Mesendoderm (in vitro differentiated cells): Measurements from ENCODE around the gene FBRSL1.

ENCODE experiments used
- DNase-seq: peaks from one replicate; pipeline ENCODE4 v3.0.0; 2013
- H2AK5ac ChIP-seq: 2 replicates; pipeline ENCODE4 v1.6.1; 2013; ENCODE audit warnings: low read length, inconsistent platforms
- H2BK120ac ChIP-seq: 2 replicates; pipeline ENCODE4 v1.6.1; 2013; ENCODE audit warnings: low read depth, mild to moderate bottlenecking, low read length, moderate library complexity, mixed read lengths
- H2BK15ac ChIP-seq: replicated peaks from 2 replicates; pipeline ENCODE4 v1.6.1; 2013; ENCODE audit warnings: low read depth, mild to moderate bottlenecking, moderate library complexity
- H2BK5ac ChIP-seq: 2 replicates; pipeline ENCODE4 v1.6.1; 2013; ENCODE audit warnings: low read length, inconsistent platforms
- H3K18ac ChIP-seq: 2 replicates; pipeline ENCODE4 v1.6.1; 2013; ENCODE audit warnings: mild to moderate bottlenecking, low read length, mixed read lengths
- H3K23ac ChIP-seq: one replicate; pipeline ENCODE4 v1.6.1; 2013; ENCODE audit warnings: low read length
- H3K27ac ChIP-seq: 2 replicates; pipeline ENCODE4 v1.5.1; 2013; ENCODE audit warnings: low read depth, mild to moderate bottlenecking, inconsistent platforms, low read length, moderate library complexity
- H3K27me3 ChIP-seq: 2 replicates; pipeline ENCODE4 v1.6.1; 2013; ENCODE audit warnings: low read length, control low read depth, mild to moderate bottlenecking, inconsistent platforms; ENCODE audit not compliant: insufficient read depth, poor library complexity
- H3K36me3 ChIP-seq: 2 replicates; pipeline ENCODE4 v1.6.1; 2013; ENCODE audit warnings: low read length, inconsistent platforms; ENCODE audit not compliant: control insufficient read depth, insufficient read depth
- H3K4ac ChIP-seq: one replicate; pipeline ENCODE4 v1.6.1; 2013; ENCODE audit warnings: low read depth, mild to moderate bottlenecking, low read length, moderate library complexity
- H3K4me1 ChIP-seq: 2 replicates; pipeline ENCODE4 v1.6.1; 2013; ENCODE audit warnings: low read depth, low read length, inconsistent platforms; ENCODE audit not compliant: control insufficient read depth
- H3K4me2 ChIP-seq: 2 replicates; pipeline ENCODE4 v1.6.1; 2013; ENCODE audit warnings: low read length
- H3K4me3 ChIP-seq: 2 replicates; pipeline ENCODE4 v1.5.1; 2013; ENCODE audit warnings: mild to moderate bottlenecking, low read length
- H3K56ac ChIP-seq: one replicate; pipeline ENCODE4 v1.6.1; 2013; ENCODE audit warnings: low read length
- H3K79me1 ChIP-seq: 2 replicates; pipeline ENCODE4 v1.6.1; 2013; ENCODE audit warnings: low read length, inconsistent platforms
- H3K79me2 ChIP-seq: 2 replicates; pipeline ENCODE4 v1.6.1; 2013; ENCODE audit warnings: mild to moderate bottlenecking, low read length; ENCODE audit not compliant: control insufficient read depth, insufficient read depth
- H3K9ac ChIP-seq: 2 replicates; pipeline ENCODE4 v1.6.1; 2013; ENCODE audit warnings: low read length, inconsistent platforms
- H4K5ac ChIP-seq: one replicate; pipeline ENCODE4 v1.6.1; 2013; ENCODE audit warnings: low read length
- H4K8ac ChIP-seq: one replicate; pipeline ENCODE4 v1.6.1; 2013; ENCODE audit warnings: low read depth, mild to moderate bottlenecking, control low read depth, low read length, moderate library complexity
- WGBS: extraction: QIAGEN DNeasy Blood & Tissue Kit; methylation state at CpG from one replicate; pipeline ENCODE4 v1.1.7; 2013; ENCODE audit warnings: low lambda C conversion rate, missing lambda C conversion rate; ENCODE audit not compliant: insufficient coverage; ENCODE audit errors: extremely low coverage; 5-methylcytosine and 5-hydroxymethylcytosine counted together

The FBRSL1 gene

GRCh38 chr12:132444957-132445883 lies 44.7 kb upstream of the FBRSL1 start:
- H3K4me3 ChIP-seq = no peak overlapping the region
- H3K36me3 ChIP-seq = no peaks in the 10 kb centered on the region
- WGBS = no CpG with 5 or more reads among the region's 37 CpGs
- no peak overlapping the region for H3K18ac ChIP-seq
- H2BK15ac ChIP-seq = no peak overlapping the region
- H4K5ac ChIP-seq = no peak overlapping the region
- no peak for DNase-seq
- H3K79me2 ChIP-seq = no peaks in the 10 kb centered on the region
- peak overlapping the region; percentile 15 for H3K4me2 ChIP-seq
- no peak overlapping the region for H3K27ac ChIP-seq
- no peaks in the 10 kb centered on the region for H3K4me1 ChIP-seq
- no peak overlapping the region for H3K9ac ChIP-seq
- no peak overlapping the region for H2AK5ac ChIP-seq
- peak overlapping the region; percentile 25 for H3K4ac ChIP-seq
- no peaks in the 10 kb centered on the region for H3K27me3 ChIP-seq
- H2BK5ac ChIP-seq = no peak overlapping the region
- H3K56ac ChIP-seq = peak overlapping the region; percentile 20
- H3K23ac ChIP-seq = no peak overlapping the region
- H2BK120ac ChIP-seq = no peak overlapping the region
- H4K8ac ChIP-seq = no peak overlapping the region
- no peaks in the 10 kb centered on the region for H3K79me1 ChIP-seq

GRCh38 chr12:132445884-132446632 lies 43.9 kb upstream of the FBRSL1 start:
- Histone ChIP-seq H3K27me3 (no peaks in the 10 kb centered on the region), H3K36me3 (no peaks in the 10 kb centered on the region), H2BK120ac (no peak overlapping the region), H4K8ac (no peak overlapping the region), H3K27ac (no peak overlapping the region), H3K18ac (no peak overlapping the region), H3K4ac (no peak overlapping the region), H3K4me2 (peak overlapping the region; percentile 15), H3K79me2 (no peaks in the 10 kb centered on the region), H3K4me3 (no peak overlapping the region), H2BK5ac (no peak overlapping the region), H2AK5ac (no peak overlapping the region), H3K4me1 (no peaks in the 10 kb centered on the region), H2BK15ac (no peak overlapping the region), H3K56ac (peak overlapping the region; percentile 20), H4K5ac (no peak overlapping the region), H3K9ac (no peak overlapping the region), H3K23ac (no peak overlapping the region), H3K79me1 (no peaks in the 10 kb centered on the region)
- no CpG with 5 or more reads among the region's 39 CpGs for WGBS
- peak; percentile 97 for DNase-seq

- H3K27ac ChIP-seq = no peak overlapping the region
- no peaks in the 10 kb centered on the region for H3K27me3 ChIP-seq
- no peak overlapping the region for H2AK5ac ChIP-seq
- whole genome bisulfite sequencing = no CpG with 5 or more reads among the region's 13 CpGs
- H4K8ac ChIP-seq = no peak overlapping the region
- peak; percentile 27 for DNase-seq
- H3K4me2 ChIP-seq = no peak overlapping the region
- no peak overlapping the region for H3K4ac ChIP-seq
- no peak overlapping the region for H3K56ac ChIP-seq
- no peak overlapping the region for H3K18ac ChIP-seq
- H2BK15ac ChIP-seq = no peak overlapping the region
- no peak overlapping the region for H3K4me3 ChIP-seq
- H4K5ac ChIP-seq = no peak overlapping the region
- no peak overlapping the region for H2BK5ac ChIP-seq
- no peak overlapping the region for H2BK120ac ChIP-seq
- H3K79me2 ChIP-seq = no peaks in the 10 kb centered on the region
- no peaks in the 10 kb centered on the region for H3K36me3 ChIP-seq
- no peak overlapping the region for H3K9ac ChIP-seq
- no peaks in the 10 kb centered on the region for H3K79me1 ChIP-seq
- H3K23ac ChIP-seq = no peak overlapping the region
- no peaks in the 10 kb centered on the region for H3K4me1 ChIP-seq
Observed at GRCh38 chr12:132446633-132447326, 43.2 kb upstream of the FBRSL1 start.

GRCh38 chr12:132447327-132447720 lies 42.6 kb upstream of the FBRSL1 start:
- Histone ChIP-seq H4K8ac (no peak overlapping the region), H3K9ac (no peak overlapping the region), H2BK120ac (no peak overlapping the region), H3K4me2 (no peak overlapping the region), H3K4me1 (no peaks in the 10 kb centered on the region), H3K27me3 (no peaks in the 10 kb centered on the region), H4K5ac (no peak overlapping the region), H3K23ac (no peak overlapping the region), H2BK5ac (no peak overlapping the region), H3K56ac (no peak overlapping the region), H3K18ac (no peak overlapping the region), H3K79me1 (no peaks in the 10 kb centered on the region), H3K4ac (no peak overlapping the region), H2BK15ac (no peak overlapping the region), H3K79me2 (no peaks in the 10 kb centered on the region), H3K36me3 (no peaks in the 10 kb centered on the region), H3K4me3 (no peak overlapping the region), H3K27ac (no peak overlapping the region), H2AK5ac (no peak overlapping the region)
- no CpG with 5 or more reads among the region's 14 CpGs for WGBS
- DNase-seq = no peak

- Histone ChIP-seq H4K8ac (no peak overlapping the region), H3K23ac (no peak overlapping the region), H4K5ac (no peak overlapping the region), H3K9ac (no peak overlapping the region), H3K27ac (no peak overlapping the region), H3K18ac (no peak overlapping the region), H3K56ac (no peak overlapping the region), H2BK15ac (no peak overlapping the region), H3K4me2 (no peak overlapping the region), H3K4ac (no peak overlapping the region), H3K27me3 (no peaks in the 10 kb centered on the region), H3K4me1 (no peaks in the 10 kb centered on the region), H3K36me3 (no peaks in the 10 kb centered on the region), H3K79me2 (no peaks in the 10 kb centered on the region), H3K79me1 (no peaks in the 10 kb centered on the region), H3K4me3 (no peak overlapping the region), H2BK5ac (no peak overlapping the region), H2BK120ac (no peak overlapping the region), H2AK5ac (no peak overlapping the region)
- no peak for DNase-seq
- no CpG with 5 or more reads among the region's 23 CpGs for WGBS
Observed at GRCh38 chr12:132447731-132448462, 42.1 kb upstream of the FBRSL1 start.
